Measurements from ENCODE around the gene ZNF423. TPM values are rescaled to one million over a fixed set of nuclear protein-coding genes. Genes with fewer than 3 reads are reported as not detected.

The ZNF423 gene
- total RNA-seq, 1 experiment from 2014 or later = 11.1 TPM

- H3K9me3 ChIP-seq (ENCODE audit: low read depth, low read length, poor library complexity, severe bottlenecking) = no peaks in the 10 kb centered on the region
- no peak overlapping the region for H3K27ac ChIP-seq (ENCODE audit: low read depth, low read length, poor library complexity, severe bottlenecking)
- POLR2A ChIA-PET (ENCODE audit: low non-redundant PET) = no interaction called here
- H3K4me1 ChIP-seq (ENCODE audit: insufficient read depth, low read length, poor library complexity, severe bottlenecking) = no peaks in the 10 kb centered on the region
- CTCF ChIA-PET = no interaction called here
- no peak for DNase-seq (ENCODE audit: low spot score)
- intact Hi-C loops (cut with micrococcal nuclease; ENCODE audit: unreplicated experiment) = no loop called here
- TF ChIP-seq EZH2 (IDR thresholded peaks at IDR 0.05; ENCODE audit: borderline replicate concordance, low read depth, low read length, poor library complexity, severe bottlenecking) (no peak), CTCF (conservative IDR thresholded peaks at IDR 0.05; ENCODE audit: low read depth, low read length) (no peak)
- no peaks in the 10 kb centered on the region for H3K36me3 ChIP-seq (ENCODE audit: insufficient read depth, low read length, poor library complexity, severe bottlenecking)
- BruUV-seq (replicated peaks) = no TSS peak
- no peak overlapping the region for H3K4me3 ChIP-seq (ENCODE audit: low read depth, low read length, poor library complexity, severe bottlenecking)
- no peaks in the 10 kb centered on the region for H3K27me3 ChIP-seq (replicated peaks; ENCODE audit: insufficient read depth, low read depth, low read length, poor library complexity)
These were observed 45.8 kb upstream of the ZNF423 start for GRCh38 chr16:49901711-49902110.

GRCh38 chr16:49900875-49901274 is 45.0 kb upstream of the ZNF423 start:
- Histone ChIP-seq H3K27me3 (replicated peaks; ENCODE audit: insufficient read depth, low read depth, low read length, poor library complexity) (no peaks in the 10 kb centered on the region), H3K27ac (ENCODE audit: low read depth, low read length, poor library complexity, severe bottlenecking) (no peak overlapping the region), H3K9me3 (ENCODE audit: low read depth, low read length, poor library complexity, severe bottlenecking) (no peaks in the 10 kb centered on the region), H3K4me3 (ENCODE audit: low read depth, low read length, poor library complexity, severe bottlenecking) (no peak overlapping the region), H3K4me1 (ENCODE audit: insufficient read depth, low read length, poor library complexity, severe bottlenecking) (no peaks in the 10 kb centered on the region), H3K36me3 (ENCODE audit: insufficient read depth, low read length, poor library complexity, severe bottlenecking) (no peaks in the 10 kb centered on the region)
- no TSS peak for BruUV-seq (replicated peaks)
- intact Hi-C loops (cut with micrococcal nuclease; ENCODE audit: unreplicated experiment) = no loop called here
- ChIA-PET POLR2A (ENCODE audit: low non-redundant PET) (no interaction called here), CTCF (no interaction called here)
- DNase-seq (ENCODE audit: low spot score) = no peak
- no peak for TF ChIP-seq EZH2 (IDR thresholded peaks at IDR 0.05; ENCODE audit: borderline replicate concordance, low read depth, low read length, poor library complexity, severe bottlenecking)
- TF ChIP-seq CTCF (conservative IDR thresholded peaks at IDR 0.05; ENCODE audit: low read depth, low read length) = no peak

GRCh38 chr16:49899991-49900695 is 44.2 kb upstream of the ZNF423 start:
- TF ChIP-seq CTCF (conservative IDR thresholded peaks at IDR 0.05; ENCODE audit: low read depth, low read length) (no peak), EZH2 (IDR thresholded peaks at IDR 0.05; ENCODE audit: borderline replicate concordance, low read depth, low read length, poor library complexity, severe bottlenecking) (no peak)
- Histone ChIP-seq H3K27ac (ENCODE audit: low read depth, low read length, poor library complexity, severe bottlenecking) (no peak overlapping the region), H3K36me3 (ENCODE audit: insufficient read depth, low read length, poor library complexity, severe bottlenecking) (no peaks in the 10 kb centered on the region), H3K27me3 (replicated peaks; ENCODE audit: insufficient read depth, low read depth, low read length, poor library complexity) (no peaks in the 10 kb centered on the region), H3K4me3 (ENCODE audit: low read depth, low read length, poor library complexity, severe bottlenecking) (no peak overlapping the region), H3K4me1 (ENCODE audit: insufficient read depth, low read length, poor library complexity, severe bottlenecking) (no peaks in the 10 kb centered on the region), H3K9me3 (ENCODE audit: low read depth, low read length, poor library complexity, severe bottlenecking) (no peaks in the 10 kb centered on the region)
- DNase-seq (ENCODE audit: low spot score) = no peak
- intact Hi-C loops (cut with micrococcal nuclease; ENCODE audit: unreplicated experiment) = no loop called here
- BruUV-seq (replicated peaks) = no TSS peak
- ChIA-PET POLR2A (ENCODE audit: low non-redundant PET) (no interaction called here), CTCF (no interaction called here)
